Epithelial cell of esophagus (primary cell): ENCODE measurements around the gene EGFR.

Source experiments
- DNase-seq: peaks from one replicate; pipeline ENCODE4 v3.0.0; 2010; ENCODE audit warnings: low read depth
- H3K4me3 ChIP-seq: 2 replicates; pipeline ENCODE4 v1.5.1; 2011; ENCODE audit warnings: mild to moderate bottlenecking, low read length, control low read depth
- TF ChIP-seq, protein P1 (sequence below): IDR thresholded peaks from 2 replicates; pipeline ENCODE4 v1.5.1; 2011; ENCODE audit warnings: low read depth, mild to moderate bottlenecking, low read length, control low read depth, inconsistent platforms; ENCODE audit not compliant: insufficient read depth; ENCODE audit errors: missing control alignments

The EGFR gene

DNA sequence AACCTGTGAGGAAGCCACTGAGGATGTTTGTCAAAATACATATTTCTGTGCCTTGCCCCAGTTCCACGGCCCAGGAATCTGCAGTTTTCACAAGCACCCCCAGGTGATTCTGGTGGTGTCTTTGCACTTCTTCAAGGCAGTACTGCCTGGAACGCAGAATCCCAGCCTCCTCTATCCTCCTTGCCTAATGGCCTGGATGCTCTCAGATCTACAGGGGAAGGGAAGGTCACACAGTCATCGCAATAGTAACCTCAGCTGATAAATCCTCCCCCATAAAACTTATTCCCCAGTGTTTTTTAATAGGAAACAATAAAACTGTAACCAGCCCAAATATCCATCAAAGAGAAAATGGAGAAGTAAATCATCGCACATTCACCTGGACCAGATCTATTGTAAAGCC lies 78.3 kb downstream of the EGFR start:
- no peak for DNase-seq
- TF ChIP-seq, protein P1, sequence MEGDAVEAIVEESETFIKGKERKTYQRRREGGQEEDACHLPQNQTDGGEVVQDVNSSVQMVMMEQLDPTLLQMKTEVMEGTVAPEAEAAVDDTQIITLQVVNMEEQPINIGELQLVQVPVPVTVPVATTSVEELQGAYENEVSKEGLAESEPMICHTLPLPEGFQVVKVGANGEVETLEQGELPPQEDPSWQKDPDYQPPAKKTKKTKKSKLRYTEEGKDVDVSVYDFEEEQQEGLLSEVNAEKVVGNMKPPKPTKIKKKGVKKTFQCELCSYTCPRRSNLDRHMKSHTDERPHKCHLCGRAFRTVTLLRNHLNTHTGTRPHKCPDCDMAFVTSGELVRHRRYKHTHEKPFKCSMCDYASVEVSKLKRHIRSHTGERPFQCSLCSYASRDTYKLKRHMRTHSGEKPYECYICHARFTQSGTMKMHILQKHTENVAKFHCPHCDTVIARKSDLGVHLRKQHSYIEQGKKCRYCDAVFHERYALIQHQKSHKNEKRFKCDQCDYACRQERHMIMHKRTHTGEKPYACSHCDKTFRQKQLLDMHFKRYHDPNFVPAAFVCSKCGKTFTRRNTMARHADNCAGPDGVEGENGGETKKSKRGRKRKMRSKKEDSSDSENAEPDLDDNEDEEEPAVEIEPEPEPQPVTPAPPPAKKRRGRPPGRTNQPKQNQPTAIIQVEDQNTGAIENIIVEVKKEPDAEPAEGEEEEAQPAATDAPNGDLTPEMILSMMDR, result no peak

DNA sequence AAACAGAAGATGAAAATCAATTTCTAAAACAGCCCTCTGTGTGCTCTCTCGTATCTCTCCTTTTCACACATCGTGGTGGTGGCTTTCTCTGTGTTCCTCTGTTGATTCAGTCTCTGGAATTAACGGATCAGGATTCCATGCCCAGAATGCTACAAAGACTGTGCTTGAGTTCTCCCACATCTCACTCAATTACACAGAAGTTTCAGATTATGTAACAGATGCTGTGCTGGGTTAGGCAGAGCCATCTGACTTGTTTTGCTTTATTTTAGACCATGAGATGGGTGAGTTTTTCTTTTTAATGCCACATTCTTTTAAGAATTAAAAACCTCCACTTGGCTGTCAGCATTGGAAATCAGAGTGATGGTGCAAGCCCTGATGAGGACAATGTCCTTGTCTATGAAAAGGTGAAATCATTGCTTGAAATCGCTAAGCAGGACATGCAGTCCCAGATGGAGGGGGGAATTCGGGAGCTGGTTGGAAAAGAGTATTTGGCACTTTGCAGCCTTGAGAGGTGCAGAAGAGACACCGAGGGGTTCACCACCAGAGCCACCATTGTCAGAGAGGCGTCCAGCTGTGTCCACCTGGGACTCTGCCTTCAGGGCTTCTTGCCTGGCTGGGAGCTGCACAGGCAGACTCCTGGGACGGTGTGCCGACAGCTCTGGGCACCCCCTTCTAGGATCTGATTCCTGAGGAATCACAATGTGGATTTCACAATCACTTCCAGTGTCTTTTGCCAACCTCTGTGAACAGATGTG lies 80.4 kb downstream of the EGFR start:
- TF ChIP-seq, protein P1, result no peak
- peak; percentile 60 for DNase-seq
- no peak overlapping the region for H3K4me3 ChIP-seq

More for the DNA sequence above, 78.3 kb downstream of the EGFR start:
- H3K4me3 ChIP-seq, result no peak overlapping the region

DNA sequence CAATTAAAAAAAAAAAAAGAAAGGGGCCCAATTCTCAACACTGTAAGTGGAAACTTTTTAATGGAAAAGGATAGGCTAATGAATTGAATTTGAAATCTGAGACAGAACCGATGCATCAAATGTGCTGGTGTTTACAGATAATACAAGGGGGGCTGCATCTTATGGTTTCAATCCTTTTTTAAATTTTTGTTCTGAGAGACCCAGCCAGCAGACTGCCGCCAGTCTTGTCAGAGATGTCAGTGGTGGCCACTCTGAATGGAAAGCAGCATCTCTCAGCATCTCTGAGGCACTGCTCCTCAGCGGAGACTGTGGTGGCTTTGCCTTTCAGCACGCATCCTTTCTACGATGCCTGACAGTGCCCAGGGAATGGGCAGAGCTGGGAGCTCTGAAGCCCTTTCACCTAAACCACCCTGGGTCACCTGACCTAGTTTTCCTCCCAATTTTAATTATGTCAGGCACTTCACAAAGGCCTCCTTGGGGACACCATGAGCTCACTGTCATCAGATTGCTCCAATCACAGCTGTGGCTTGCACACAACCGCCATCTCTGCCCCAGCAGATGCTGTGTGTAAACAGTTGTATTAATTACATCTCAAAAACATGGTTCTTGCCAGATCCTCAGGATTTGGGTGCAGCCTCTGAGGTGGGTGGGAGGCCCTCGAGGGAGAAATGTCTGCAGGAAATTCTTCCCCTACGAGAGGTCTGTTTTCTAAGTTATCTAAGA lies 81.2 kb downstream of the EGFR start:
- TF ChIP-seq, protein P1, result no peak
- H3K4me3 ChIP-seq, result no peak overlapping the region
- DNase-seq, result no peak

DNA sequence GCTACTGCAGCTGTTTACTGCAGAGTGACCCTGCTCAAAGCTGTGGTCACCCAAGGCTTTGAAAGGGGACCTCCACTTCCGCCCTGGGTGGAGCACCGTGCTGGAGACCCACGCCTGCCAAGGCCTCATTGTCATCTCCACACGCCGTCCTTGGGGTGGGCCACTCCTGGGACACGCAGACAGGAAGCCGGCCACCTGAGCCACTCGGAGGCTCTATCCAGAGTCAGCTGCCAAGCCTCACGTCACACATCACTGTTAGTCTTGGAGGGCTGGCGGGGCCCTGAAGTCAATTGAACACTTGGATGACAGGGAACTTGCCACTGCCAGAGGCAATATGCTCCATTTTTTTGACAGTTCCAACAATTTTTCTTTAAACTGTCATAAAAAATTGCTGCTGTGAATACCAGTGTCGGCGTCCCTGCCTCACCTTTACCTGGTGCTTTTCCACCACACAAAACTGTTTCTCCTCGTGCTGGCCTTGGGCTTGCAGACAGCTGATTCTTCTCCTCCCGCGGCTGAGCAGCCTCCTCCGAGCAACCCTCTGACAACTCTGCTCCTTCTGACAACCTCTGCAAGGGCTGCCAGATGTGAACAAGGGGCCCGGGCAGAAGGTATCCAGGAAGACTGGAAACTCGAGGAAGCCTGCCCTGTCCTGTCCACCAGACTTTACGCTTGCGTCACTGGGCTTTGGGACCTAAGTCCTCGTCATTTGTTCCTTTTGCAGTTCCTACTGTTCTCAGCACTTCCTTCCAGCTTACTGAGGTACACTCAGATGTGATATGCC lies 81.9 kb downstream of the EGFR start:
- DNase-seq, result peak; percentile 85
- TF ChIP-seq, protein P1, result no peak
- H3K4me3 ChIP-seq, result no peak overlapping the region

DNA sequence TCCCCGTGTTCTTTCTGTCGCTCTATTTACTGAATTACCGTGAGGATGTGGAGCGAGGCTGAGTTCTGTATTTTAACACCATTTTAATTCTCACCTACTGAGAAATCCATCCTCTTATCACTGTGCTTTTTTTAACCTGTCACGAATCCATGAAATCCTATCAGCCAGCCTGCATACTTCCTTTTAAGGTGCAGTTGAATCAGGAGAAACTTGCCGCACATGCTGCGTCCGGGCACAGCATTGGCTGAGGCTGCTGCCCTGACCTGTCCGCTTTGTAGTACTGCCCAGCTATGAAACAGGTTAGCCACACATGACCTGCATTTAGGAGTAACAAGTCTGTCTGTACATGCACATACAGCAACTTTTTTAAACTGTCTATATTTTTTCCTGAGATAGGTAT lies 82.5 kb downstream of the EGFR start:
- peak; percentile 47 for DNase-seq
- no peak overlapping the region for H3K4me3 ChIP-seq
- TF ChIP-seq, protein P1, result no peak

DNA sequence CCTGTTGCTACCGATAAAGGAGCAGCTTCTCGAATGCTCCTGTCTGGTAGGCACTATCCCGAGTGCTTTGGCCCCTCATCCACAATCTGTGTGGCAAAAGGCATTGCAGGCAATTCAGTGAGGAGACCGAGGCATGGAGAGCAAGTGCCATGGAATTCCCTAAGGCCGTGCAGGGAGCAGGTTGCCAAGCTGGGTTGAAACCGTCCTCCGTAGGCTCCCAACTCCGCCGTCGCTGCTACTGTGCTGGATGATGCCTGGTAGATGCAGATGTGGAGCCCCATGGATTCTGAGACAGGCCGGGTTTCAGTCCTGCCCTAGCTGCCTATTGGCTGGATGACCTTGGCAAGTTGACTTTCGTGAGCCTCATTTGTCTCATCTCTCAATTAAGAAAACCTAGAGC lies 85.3 kb downstream of the EGFR start:
- TF ChIP-seq, protein P1, result no peak
- no peak overlapping the region for H3K4me3 ChIP-seq
- no peak for DNase-seq
